Muscle of leg (tissue), 11 donors: ENCODE results near the gene PLA2G15. TPM values are rescaled to one million over a fixed set of nuclear protein-coding genes. Genes with fewer than 3 reads are reported as not detected.

Experiments
- DNase-seq: peaks from one replicate; pipeline ENCODE4 v3.0.0; 2013
- H3K27ac ChIP-seq: one replicate; pipeline ENCODE4 v1.5.1; 2013; ENCODE audit warnings: mild to moderate bottlenecking, low read length, control low read depth
- H3K27me3 ChIP-seq: one replicate; pipeline ENCODE4 v1.6.1; 2013; ENCODE audit warnings: low read length; ENCODE audit not compliant: control insufficient read depth, insufficient read depth
- H3K36me3 ChIP-seq: one replicate; pipeline ENCODE4 v1.6.1; 2013; ENCODE audit warnings: low read length; ENCODE audit not compliant: control insufficient read depth, insufficient read depth
- H3K4me1 ChIP-seq: one replicate; pipeline ENCODE4 v1.6.1; 2013; ENCODE audit warnings: low read length; ENCODE audit not compliant: control insufficient read depth, insufficient read depth
- H3K4me3 ChIP-seq: one replicate; pipeline ENCODE4 v1.5.1; 2013; ENCODE audit warnings: low read length, control low read depth
- H3K9me3 ChIP-seq: replicated peaks from 2 replicates; pipeline ENCODE4 v1.6.1; 2013; ENCODE audit warnings: low read depth, low read length; ENCODE audit not compliant: control insufficient read depth
- WGBS: methylation state at CpG from one replicate; pipeline ENCODE4 v1.1.5; 2013; ENCODE audit warnings: missing lambda C conversion rate; ENCODE audit not compliant: insufficient coverage; 5-methylcytosine and 5-hydroxymethylcytosine counted together
- polyA plus RNA-seq, 8 donors: library from polyadenylated mRNA; unstranded; fragments of 120-200 nt; gene quantifications; one replicate each; pipeline versions ENCODE4 v1.2.1 to v1.2.3, GENCODE V29; 2013; ENCODE audit warnings: inconsistent platforms in 1 of 8, low replicate concordance in 1 of 8; ENCODE audit not compliant: insufficient read length in 8 of 8, insufficient read depth in 1 of 8
- total RNA-seq: library from RNA; stranded (reverse); fragments of 120-200 nt; gene quantifications from one replicate; pipeline ENCODE4 v1.2.4, GENCODE V29; 2013

The PLA2G15 gene
- total and polyA plus RNA-seq, 9 donors = 20.4 to 33.1 (median 23.7) TPM

DNA sequence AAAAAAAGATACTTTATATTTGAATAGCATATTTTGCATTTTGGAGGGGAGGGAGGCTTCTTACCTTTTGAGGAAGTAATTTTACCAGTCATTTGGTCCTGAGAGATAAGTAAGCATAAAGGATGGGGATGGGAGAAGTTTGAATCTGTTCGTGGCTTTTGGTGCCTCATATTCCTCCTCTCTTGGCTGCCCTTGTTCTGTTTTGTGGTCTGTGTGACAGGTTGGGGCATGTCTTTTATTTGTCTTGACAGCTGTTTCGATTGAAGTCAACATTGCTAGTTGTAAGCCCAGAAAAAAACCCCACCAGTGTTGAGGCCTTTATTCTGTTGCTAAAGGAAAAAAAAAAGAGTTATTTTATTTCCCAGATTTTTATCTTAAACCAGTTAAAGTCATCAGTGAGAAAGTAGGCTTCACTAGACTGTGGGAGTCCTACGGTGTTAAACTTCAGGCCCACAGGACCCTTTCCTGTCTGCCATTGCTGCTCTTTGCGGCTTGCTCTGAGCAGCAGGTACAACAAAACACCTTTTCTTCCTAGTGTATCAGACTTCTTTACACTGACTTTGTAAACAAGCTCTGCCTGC is 30.5 kb downstream of the PLA2G15 start:
- Histone ChIP-seq H3K4me3 (no peak overlapping the region), H3K27me3 (no peaks in the 10 kb centered on the region), H3K36me3 (peaks cover 18% of the 10 kb centered on the region), H3K9me3 (no peaks in the 10 kb centered on the region), H3K27ac (no peak overlapping the region), H3K4me1 (no peaks in the 10 kb centered on the region)
- 64% methylated on average over 2 of the region's 4 CpGs for WGBS
- DNase-seq = no peak

DNA sequence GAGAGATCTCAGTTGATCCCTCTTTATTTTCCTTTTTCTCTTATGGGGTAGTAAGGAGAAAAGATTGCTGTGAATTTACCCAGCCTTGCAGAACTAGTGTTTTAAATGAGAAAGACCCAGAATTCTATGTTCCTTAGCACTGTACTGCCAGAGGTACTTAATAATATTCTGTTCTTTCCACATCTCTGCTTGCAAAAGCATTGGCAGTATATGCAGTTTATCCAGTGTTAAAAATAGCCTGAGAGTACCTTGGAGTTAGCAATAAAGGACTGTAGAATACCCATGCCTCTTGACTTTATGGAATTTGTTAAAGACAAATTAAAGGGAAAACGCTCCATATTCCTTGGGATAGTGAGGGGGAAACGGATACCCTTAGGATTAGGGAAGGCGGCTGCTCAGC is 31.1 kb downstream of the PLA2G15 start:
- no peak for DNase-seq
- Histone ChIP-seq H3K36me3 (peaks cover 22% of the 10 kb centered on the region), H3K4me3 (no peak overlapping the region), H3K27ac (no peak overlapping the region), H3K9me3 (no peaks in the 10 kb centered on the region), H3K27me3 (no peaks in the 10 kb centered on the region), H3K4me1 (no peaks in the 10 kb centered on the region)
- WGBS = 75% methylated on average over 2 of the region's 3 CpGs

DNA sequence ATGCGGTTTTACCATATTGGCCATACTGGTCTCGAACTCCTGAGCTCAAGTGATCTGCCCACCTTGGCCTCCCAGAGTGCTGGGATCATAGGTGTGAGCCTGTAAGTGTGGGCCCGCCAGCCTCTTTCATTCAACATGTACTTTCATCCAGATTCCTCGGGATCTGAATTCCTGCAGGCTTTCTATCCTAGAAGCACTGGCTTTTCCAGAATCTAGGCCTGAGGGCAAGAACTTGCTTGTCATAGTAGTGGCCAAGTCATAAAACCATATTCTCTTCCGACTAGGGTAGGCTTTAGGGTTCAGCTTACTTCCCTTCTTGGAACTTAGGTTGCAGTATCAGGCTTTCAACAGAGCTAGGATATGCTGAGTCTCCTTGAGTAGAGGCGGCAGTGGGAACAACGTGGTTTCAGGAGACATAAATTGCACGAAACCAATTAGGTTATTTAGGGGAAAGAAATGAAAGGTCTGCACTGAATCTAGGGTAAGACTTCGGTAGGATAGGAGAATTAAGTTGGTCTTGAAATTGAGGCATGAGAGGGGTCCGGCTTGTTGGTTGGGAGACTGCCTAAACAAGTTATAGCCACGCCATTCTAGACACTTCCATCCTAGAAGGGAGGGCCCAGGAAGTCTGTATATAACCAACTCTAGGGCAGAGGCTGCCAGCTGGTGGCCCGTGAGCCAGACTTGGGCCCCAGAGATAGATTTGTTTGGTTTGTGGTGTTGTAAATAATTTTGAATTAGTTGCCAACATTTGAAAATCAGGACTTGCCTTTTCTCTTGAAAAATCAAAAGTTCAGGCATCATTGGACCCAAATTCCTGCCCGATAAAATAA is 34.8 kb downstream of the PLA2G15 start:
- H3K4me1 ChIP-seq = peaks cover 3% of the 10 kb centered on the region
- peaks cover 24% of the 10 kb centered on the region for H3K36me3 ChIP-seq
- no peak overlapping the region for H3K4me3 ChIP-seq
- 87% methylated on average over 6 of the region's 13 CpGs for WGBS
- H3K27ac ChIP-seq = no peak overlapping the region
- no peak for DNase-seq
- no peaks in the 10 kb centered on the region for H3K9me3 ChIP-seq
- H3K27me3 ChIP-seq = no peaks in the 10 kb centered on the region

DNA sequence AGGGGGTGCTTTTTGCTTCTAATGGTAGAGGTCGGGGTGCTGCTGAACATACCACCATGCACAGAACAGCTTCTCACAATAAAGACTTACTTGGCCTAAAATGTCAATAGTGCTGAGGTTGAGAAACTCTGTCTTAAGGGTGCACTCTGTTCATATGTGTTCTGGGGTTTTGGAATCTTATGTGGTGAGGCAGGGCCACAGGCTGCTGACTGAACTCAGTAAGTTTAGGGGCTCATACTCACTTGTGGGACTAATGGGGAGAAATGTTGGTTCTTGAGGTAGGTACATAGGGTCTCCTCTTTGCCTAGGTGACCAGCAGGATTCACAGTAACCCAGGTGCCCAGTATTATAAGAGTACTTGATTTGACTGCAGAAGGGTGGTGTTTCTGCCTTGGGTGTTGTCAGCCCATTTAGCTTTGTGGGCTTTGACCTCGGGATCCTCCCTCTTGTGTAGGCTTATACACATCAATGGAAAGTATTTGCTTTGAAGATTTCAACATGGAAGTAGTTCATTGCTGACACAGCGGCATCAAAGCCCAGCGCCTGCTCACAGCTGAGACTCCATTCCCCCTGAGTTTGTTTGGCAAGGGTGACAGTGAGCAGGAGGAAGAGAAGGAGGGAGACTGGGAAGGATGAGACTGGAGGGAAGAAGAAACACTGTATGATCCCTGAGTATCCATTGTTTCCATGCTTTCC is 36.3 kb downstream of the PLA2G15 start:
- peaks cover 10% of the 10 kb centered on the region for H3K4me1 ChIP-seq
- H3K4me3 ChIP-seq = no peak overlapping the region
- 92% methylated on average over 2 of the region's 4 CpGs for WGBS
- H3K36me3 ChIP-seq = peaks cover 29% of the 10 kb centered on the region
- no peak overlapping the region for H3K27ac ChIP-seq
- no peaks in the 10 kb centered on the region for H3K27me3 ChIP-seq
- no peak for DNase-seq
- H3K9me3 ChIP-seq = no peaks in the 10 kb centered on the region

DNA sequence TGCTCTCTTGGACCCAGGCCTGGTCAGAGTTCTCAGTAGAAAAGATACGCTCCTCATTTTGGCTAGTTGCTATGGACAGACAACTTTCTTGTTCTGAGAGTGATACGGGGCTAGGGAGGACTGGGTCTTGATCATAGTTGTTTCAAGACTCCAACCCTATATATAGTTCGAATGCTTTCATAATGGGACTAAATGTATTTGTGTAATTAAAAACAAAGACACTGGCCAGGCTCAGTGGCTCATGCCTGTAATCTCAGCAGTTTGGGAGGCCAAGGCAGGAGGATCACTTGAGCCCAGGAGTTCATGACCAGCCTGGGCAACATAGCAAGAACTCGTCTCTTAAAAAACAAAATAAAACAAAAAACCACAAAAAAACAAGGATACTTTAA is 36.9 kb downstream of the PLA2G15 start:
- Histone ChIP-seq H3K36me3 (peaks cover 31% of the 10 kb centered on the region), H3K27ac (no peak overlapping the region)
- DNase-seq = no peak

DNA sequence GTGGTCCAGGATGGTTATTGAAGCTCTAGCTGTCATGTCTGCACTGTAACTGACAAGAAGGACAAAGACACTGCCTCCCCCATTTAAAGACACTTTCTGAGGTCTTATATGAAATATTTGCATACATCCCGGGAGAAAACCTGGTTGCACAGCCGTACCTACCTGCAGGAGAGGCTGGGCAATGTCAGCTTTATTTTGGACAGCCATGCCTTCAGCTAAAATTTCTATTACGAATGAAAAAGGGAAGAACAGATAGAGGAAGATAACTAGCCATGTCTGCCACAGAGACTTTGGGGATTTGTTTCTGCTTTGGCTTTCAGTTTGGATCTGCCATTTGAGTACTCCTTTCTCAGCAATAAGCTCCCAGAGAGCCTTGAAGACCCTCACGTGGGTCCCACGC is 38.2 kb downstream of the PLA2G15 start:
- Histone ChIP-seq H3K4me3 (no peak overlapping the region), H3K27me3 (no peaks in the 10 kb centered on the region), H3K36me3 (peaks cover 38% of the 10 kb centered on the region), H3K27ac (peak overlapping the region; percentile 51), H3K9me3 (no peaks in the 10 kb centered on the region), H3K4me1 (peaks cover 10% of the 10 kb centered on the region)
- DNase-seq = no peak
- 48% methylated on average over 3 of the region's 5 CpGs for WGBS

More for the DNA sequence above, 36.9 kb downstream of the PLA2G15 start:
- WGBS = no CpG with 5 or more reads among the region's 4 CpGs
- no peaks in the 10 kb centered on the region for H3K27me3 ChIP-seq
- H3K4me3 ChIP-seq = no peak overlapping the region
- peaks cover 10% of the 10 kb centered on the region for H3K4me1 ChIP-seq
- no peaks in the 10 kb centered on the region for H3K9me3 ChIP-seq

DNA sequence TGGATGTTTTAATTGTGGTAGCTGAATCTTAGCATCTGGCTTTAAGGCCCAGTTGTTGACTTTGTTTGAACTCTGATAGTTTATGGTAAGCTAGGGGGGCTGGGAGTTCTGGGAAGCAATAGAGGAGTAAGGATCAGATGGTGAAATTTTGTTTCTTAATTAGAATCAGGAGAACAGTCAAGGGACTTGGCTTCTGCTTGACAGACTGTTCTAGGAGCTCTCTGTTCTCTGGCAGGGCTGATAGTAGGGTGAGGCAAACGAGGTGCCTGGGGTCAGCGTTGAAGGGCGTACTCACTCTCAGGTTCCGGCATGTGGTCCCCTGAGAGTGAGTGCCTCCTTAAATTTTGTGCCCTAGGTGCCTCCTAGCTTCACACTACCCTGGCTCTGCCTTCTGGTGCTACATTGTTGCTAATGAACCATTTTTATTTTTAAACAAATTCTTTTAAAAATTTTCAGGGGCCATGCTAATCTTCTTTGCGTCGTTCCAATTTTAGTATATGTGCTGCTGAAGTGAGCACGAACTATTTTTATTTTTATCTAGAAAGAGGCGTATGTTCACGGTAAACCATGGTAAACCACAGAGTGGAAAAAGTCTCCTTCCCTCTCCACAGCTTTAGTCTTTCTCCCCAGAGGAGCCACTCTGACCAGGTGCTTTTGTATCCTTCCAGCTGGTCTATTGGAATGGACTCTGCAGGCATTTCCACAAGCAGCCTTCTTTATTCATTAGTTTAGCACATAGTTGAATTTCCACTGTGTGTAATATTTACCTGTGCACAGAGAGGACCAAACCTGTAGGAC is 38.8 kb downstream of the PLA2G15 start:
- Histone ChIP-seq H3K9me3 (no peaks in the 10 kb centered on the region), H3K27ac (peak overlapping the region; percentile 51), H3K4me1 (peaks cover 10% of the 10 kb centered on the region), H3K36me3 (peaks cover 38% of the 10 kb centered on the region), H3K4me3 (no peak overlapping the region), H3K27me3 (no peaks in the 10 kb centered on the region)
- no peak for DNase-seq
- WGBS = no CpG with 5 or more reads among the region's 9 CpGs

DNA sequence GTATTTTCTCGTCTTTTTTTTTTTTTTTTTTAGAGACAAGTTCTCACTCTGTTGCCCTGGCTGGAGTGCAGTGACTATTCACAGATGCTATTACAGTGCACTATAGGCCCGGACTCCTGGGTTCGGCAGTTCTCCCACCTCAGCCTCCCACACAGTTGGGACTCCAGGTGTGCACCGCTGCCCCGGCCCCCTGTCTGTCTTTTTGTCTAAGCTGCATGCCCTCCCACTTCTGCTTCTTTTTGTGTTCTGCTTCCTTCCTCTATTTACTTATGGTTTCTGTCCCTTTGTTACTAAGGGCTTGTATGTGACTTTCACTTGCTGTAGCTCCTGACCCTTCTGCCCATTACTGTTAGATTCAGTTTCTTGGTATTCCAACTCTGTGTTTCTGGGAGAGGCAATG is 39.7 kb downstream of the PLA2G15 start:
- 55% methylated on average over 4 of the region's 5 CpGs for WGBS
- peak; percentile 32 for DNase-seq
- Histone ChIP-seq H3K36me3 (peaks cover 43% of the 10 kb centered on the region), H3K27ac (peak overlapping the region; percentile 29), H3K9me3 (no peaks in the 10 kb centered on the region), H3K27me3 (no peaks in the 10 kb centered on the region), H3K4me3 (no peak overlapping the region), H3K4me1 (peaks cover 14% of the 10 kb centered on the region)

DNA sequence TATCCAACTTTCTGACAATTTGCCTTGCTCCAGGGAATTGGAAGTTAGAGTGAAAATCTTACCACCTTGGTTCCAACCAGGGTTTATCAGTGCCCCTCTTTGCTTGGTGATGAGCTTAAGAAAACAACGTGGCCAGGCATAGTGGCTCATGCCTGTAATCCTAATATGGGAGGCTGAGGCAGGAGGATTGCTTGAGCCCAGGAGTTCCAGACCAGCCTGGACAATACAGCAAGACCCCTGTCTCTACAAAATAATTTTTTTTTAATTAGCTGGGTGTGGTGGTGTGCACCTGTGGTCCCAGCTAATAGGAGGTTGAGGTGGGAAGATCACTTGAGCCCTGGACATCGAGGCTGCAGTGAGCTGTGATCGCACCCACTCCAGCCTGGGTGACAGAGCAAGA is 40.5 kb downstream of the PLA2G15 start:
- H3K36me3 ChIP-seq = peaks cover 49% of the 10 kb centered on the region
- H3K9me3 ChIP-seq = no peaks in the 10 kb centered on the region
- no peak for DNase-seq
- H3K4me1 ChIP-seq = peaks cover 14% of the 10 kb centered on the region
- H3K27ac ChIP-seq = no peak overlapping the region
- no CpG with 5 or more reads among the region's 3 CpGs for WGBS
- H3K4me3 ChIP-seq = no peak overlapping the region
- H3K27me3 ChIP-seq = no peaks in the 10 kb centered on the region
